DMS79 treated with DMSO at 0.1 percent for 48 hours (cell line): Measurements from ENCODE around the gene OR11H1.
"Not testable (repeated sequence)": the region's sequence is repeated elsewhere in the genome, so short reads cannot be mapped to it uniquely, and the experiment has no call there.

ENCODE experiments used
- DNase-seq: peaks from one replicate; lab custom pipeline; 2025; lab: John Stamatoyannopoulos, UW

The OR11H1 gene, protein sequence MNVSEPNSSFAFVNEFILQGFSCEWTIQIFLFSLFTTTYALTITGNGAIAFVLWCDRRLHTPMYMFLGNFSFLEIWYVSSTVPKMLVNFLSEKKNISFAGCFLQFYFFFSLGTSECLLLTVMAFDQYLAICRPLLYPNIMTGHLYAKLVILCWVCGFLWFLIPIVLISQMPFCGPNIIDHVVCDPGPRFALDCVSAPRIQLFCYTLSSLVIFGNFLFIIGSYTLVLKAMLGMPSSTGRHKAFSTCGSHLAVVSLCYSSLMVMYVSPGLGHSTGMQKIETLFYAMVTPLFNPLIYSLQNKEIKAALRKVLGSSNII

DNA sequence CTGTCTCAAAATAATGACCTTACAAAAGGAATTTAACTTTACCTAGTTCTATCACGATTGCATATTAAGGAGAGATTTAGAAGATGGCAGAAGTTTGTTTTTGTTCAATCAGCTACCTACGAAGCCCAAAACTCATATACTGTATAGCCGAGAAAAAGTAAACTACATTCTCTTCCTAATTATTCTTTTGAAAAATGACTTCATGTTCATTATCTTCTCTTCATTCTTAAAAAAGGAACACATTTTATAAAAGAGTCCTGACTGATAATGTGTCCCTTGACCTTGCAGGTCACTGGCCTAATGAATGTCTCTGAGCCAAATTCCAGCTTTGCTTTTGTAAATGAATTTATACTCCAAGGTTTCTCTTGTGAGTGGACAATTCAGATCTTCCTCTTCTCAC lies at the start of gene OR11H1:
Gene OR11H1 (plus strand): TSS at position 301 of the 400 bp plus-strand sequence. CDS start 0 bp downstream, at position 301.
- not testable (repeated sequence) for DNase-seq

DNA sequence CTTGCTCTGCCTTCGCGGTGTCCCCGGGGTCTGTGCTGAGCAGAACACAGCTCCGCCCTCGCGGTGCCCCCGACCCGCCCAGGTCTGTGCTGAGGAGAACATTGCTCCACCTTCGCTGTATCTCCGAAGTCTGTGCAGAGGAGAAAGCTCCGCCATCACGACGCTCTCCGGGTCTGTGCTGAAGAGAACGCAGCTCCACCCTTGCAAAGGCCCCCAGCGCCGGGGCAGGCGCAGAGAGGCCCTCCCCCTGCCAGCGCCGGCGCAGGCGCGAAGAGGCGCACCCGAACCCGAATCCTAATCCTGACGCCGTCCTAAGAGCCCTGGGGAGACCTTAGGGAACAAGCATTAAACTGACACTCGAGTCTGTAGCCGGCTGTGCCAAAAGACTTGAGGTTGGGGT lies 18.0 kb upstream of the OR11H1 start:
- not testable (repeated sequence) for DNase-seq

DNA sequence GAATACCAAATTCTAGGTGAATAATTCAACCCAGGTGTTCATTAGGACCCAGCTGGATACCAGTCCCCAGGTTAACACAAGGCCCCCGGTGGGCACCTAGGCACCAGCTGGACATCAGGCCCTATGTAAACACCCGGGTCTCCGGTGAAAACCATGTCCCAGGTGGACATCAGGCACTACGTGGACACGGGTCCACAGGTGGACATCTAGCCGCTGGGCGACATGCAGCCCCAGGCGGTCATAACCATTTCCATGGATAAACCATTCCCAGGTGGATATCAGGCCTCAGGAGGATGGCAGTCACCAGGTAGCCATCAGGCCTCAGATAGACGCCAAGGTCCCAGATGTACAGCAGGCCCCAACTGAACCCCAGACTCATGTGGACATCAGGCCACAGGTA lies 12.1 kb upstream of the OR11H1 start:
- not testable (repeated sequence) for DNase-seq

DNA sequence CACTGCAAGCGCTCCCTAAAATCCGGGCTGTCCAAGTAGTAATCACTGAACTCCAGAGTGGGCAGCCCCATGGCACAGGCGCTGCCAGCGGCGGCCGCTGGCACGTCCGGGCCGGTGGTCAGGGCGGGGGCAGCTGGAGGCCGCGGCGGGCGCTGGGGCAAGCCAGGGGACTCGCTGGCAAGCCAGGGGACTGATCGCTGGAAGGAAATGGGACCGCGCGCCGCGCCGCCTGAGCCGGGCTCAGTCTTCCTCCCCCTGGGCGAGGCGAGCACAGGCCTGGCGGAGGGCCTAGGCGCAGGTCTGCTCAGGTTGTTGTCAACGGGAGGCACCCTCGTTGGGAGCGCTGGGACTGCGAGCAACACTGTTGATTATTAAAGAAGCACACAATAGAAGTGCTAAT lies 25.8 kb downstream of the OR11H1 start:
- DNase-seq, result not testable (repeated sequence)

DNA sequence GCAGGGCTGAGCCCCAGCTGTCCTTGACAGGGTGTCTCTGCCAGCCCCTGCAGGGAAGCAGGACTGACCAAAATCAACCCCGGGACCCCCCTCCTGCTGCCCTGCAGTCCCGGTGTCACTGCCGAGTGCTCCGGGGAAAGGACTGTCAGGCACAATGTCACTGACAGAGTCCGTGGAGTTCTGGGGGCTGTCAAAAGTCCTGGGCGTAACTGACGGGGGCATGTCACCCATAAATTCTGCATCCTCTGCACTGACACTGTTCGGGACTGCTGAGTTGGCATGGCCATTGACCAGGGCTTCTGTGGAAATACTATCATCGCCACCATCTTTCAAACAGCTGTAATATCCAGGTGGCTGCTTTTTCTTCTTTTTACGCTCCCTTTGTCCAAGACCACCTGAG lies 35.5 kb downstream of the OR11H1 start:
- DNase-seq, result not testable (repeated sequence)

DNA sequence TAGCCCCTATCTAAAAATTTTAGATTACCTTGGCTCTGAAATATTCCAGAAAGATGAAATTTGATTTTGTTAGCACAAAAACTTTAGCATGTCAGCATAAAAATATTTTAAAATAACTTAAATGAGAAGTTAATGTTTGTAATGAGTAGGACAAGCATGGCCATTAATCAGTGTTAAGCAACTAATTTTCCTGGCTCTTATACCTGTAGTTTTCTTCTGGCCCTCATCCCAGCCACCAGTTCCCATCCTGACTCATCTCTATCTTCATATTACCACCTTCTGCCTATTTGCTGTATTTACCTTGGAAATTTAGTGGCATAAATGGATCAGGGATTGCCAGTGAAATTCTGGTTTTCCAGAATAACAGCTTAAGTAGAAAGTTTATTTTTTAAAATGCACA lies 37.1 kb downstream of the OR11H1 start:
- DNase-seq, result not testable (repeated sequence)
